SK-N-SH treated with all-trans-retinoic acid at 6 μM for 48 hours (cell line): ENCODE data around the gene SLC25A47.

Experiments
- ATAC-seq: fragments of 200-7000 bp; cut with Tn5 transposase; 3 replicates; pipeline ENCODE4 v1.9.1; 2020; ENCODE audit warnings: mild to moderate bottlenecking, moderate library complexity
- ARNTL ChIP-seq: fragments of 450-650 bp; formaldehyde crosslinking; IDR thresholded peaks from 2 replicates; pipeline ENCODE4 v1.5.0; 2020; ENCODE audit warnings: low read depth, mild to moderate bottlenecking, moderate library complexity, borderline replicate concordance
- BACH2 ChIP-seq: fragments of 250-450 bp; sonication (Bioruptor Pico); IDR thresholded peaks from 2 replicates; pipeline ENCODE4 v1.9.0; 2021; ENCODE audit warnings: mild to moderate bottlenecking, borderline replicate concordance
- CSDC2 ChIP-seq: fragments of 250-450 bp; sonication (Bioruptor Pico); IDR thresholded peaks from 2 replicates; pipeline ENCODE4 v1.5.0; 2020; ENCODE audit warnings: mild to moderate bottlenecking, moderate library complexity
- ESRRG ChIP-seq: fragments of 250-450 bp; sonication (Bioruptor Pico); IDR thresholded peaks from 2 replicates; pipeline ENCODE4 v1.6.1; 2021; ENCODE audit warnings: mild to moderate bottlenecking
- GLIS3 ChIP-seq: fragments of 250-450 bp; sonication (Bioruptor Pico); IDR thresholded peaks from 2 replicates; pipeline ENCODE4 v1.5.0; 2020; ENCODE audit warnings: mild to moderate bottlenecking, moderate library complexity
- ISL1 ChIP-seq: fragments of 250-450 bp; sonication (Bioruptor Pico); IDR thresholded peaks from 2 replicates; pipeline ENCODE4 v2.1.2; 2022; ENCODE audit warnings: mild to moderate bottlenecking, moderate library complexity
- PATZ1 ChIP-seq: fragments of 250-450 bp; sonication (Bioruptor Pico); IDR thresholded peaks from 2 replicates; pipeline ENCODE4 v1.8.0; 2020; ENCODE audit warnings: mild to moderate bottlenecking, moderate library complexity, borderline replicate concordance
- PPARA ChIP-seq: fragments of 250-450 bp; sonication (Bioruptor Pico); IDR thresholded peaks from 2 replicates; pipeline ENCODE4 v1.5.0; 2020; ENCODE audit warnings: mild to moderate bottlenecking, borderline replicate concordance
- RARB ChIP-seq: fragments of 250-450 bp; sonication (Bioruptor Pico); IDR thresholded peaks from 2 replicates; pipeline ENCODE4 v1.8.0; 2021; ENCODE audit warnings: mild to moderate bottlenecking, moderate library complexity
- SNAI2 ChIP-seq: fragments of 250-450 bp; sonication (Bioruptor Pico); IDR thresholded peaks from 2 replicates; pipeline ENCODE4 v1.5.0; 2020; ENCODE audit warnings: mild to moderate bottlenecking, moderate library complexity
- TCF4 ChIP-seq: fragments of 250-450 bp; sonication (Bioruptor Pico); IDR thresholded peaks from 2 replicates; pipeline ENCODE4 v1.8.0; 2021; ENCODE audit warnings: mild to moderate bottlenecking, moderate library complexity, borderline replicate concordance
- TOX ChIP-seq: fragments of 250-450 bp; sonication (Bioruptor Pico); IDR thresholded peaks from 2 replicates; pipeline ENCODE4 v1.8.0; 2021; ENCODE audit warnings: mild to moderate bottlenecking, moderate library complexity, borderline replicate concordance
- TSHZ2 ChIP-seq: fragments of 250-450 bp; sonication (Bioruptor Pico); IDR thresholded peaks from 2 replicates; pipeline ENCODE4 v1.5.0; 2020; ENCODE audit warnings: mild to moderate bottlenecking, moderate library complexity
- ZFP3 ChIP-seq: fragments of 250-450 bp; sonication (Bioruptor Pico); IDR thresholded peaks from 2 replicates; pipeline ENCODE4 v1.5.0; 2020; ENCODE audit warnings: mild to moderate bottlenecking, moderate library complexity
- ZFP30 ChIP-seq: fragments of 450-650 bp; formaldehyde crosslinking; IDR thresholded peaks from 2 replicates; pipeline ENCODE4 v1.5.0; 2022; ENCODE audit warnings: mild to moderate bottlenecking, moderate library complexity
- ZNF565 ChIP-seq: fragments of 450-650 bp; formaldehyde crosslinking; conservative IDR thresholded peaks from 2 replicates; pipeline ENCODE4 v1.5.0; 2020; ENCODE audit warnings: low read depth, mild to moderate bottlenecking, moderate library complexity
- ZNF70 ChIP-seq: fragments of 450-650 bp; formaldehyde crosslinking; IDR thresholded peaks from 2 replicates; pipeline ENCODE4 v1.5.0; 2020; ENCODE audit warnings: mild to moderate bottlenecking, moderate library complexity
- ZNF8 ChIP-seq: fragments of 450-650 bp; formaldehyde crosslinking; IDR thresholded peaks from 2 replicates; pipeline ENCODE4 v1.5.0; 2020; ENCODE audit warnings: mild to moderate bottlenecking, moderate library complexity
- TF ChIP-seq, protein P1 (sequence below): fragments of 250-450 bp; sonication (Bioruptor Pico); IDR thresholded peaks from 2 replicates; pipeline ENCODE4 v1.5.1; 2021; ENCODE audit warnings: mild to moderate bottlenecking, moderate library complexity
- TF ChIP-seq, protein P2 (sequence below): fragments of 250-450 bp; sonication (Bioruptor Pico); IDR thresholded peaks from 2 replicates; pipeline ENCODE4 v1.5.1; 2020; ENCODE audit warnings: low read depth, mild to moderate bottlenecking, moderate library complexity

SLC25A47 gene

GRCh38 chr14:100334904-100335303, 11.8 kb downstream of the SLC25A47 start (continued):
- TF ChIP-seq CSDC2 (CRISPR knock-in tag), result no peak
- TF ChIP-seq, protein P1, sequence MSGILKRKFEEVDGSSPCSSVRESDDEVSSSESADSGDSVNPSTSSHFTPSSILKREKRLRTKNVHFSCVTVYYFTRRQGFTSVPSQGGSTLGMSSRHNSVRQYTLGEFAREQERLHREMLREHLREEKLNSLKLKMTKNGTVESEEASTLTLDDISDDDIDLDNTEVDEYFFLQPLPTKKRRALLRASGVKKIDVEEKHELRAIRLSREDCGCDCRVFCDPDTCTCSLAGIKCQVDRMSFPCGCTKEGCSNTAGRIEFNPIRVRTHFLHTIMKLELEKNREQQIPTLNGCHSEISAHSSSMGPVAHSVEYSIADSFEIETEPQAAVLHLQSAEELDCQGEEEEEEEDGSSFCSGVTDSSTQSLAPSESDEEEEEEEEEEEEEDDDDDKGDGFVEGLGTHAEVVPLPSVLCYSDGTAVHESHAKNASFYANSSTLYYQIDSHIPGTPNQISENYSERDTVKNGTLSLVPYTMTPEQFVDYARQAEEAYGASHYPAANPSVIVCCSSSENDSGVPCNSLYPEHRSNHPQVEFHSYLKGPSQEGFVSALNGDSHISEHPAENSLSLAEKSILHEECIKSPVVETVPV (CRISPR knock-in tag), result no peak
- no peak for TF ChIP-seq BACH2
- TF ChIP-seq TOX (CRISPR knock-in tag), result no peak
- no peak for TF ChIP-seq ZFP30 (CRISPR knock-in tag)
- no peak for TF ChIP-seq ESRRG (CRISPR knock-in tag)
- TF ChIP-seq ZNF8 (CRISPR knock-in tag), result no peak
- no peak for TF ChIP-seq ISL1 (CRISPR knock-in tag)

GRCh38 chr14:100336618-100337530, 13.7 kb downstream of the SLC25A47 start:
- no peak for ATAC-seq

GRCh38 chr14:100339766-100340422, 16.8 kb downstream of the SLC25A47 start:
- ATAC-seq, result no peak
- TF ChIP-seq ZNF8 (CRISPR knock-in tag) (no peak), ISL1 (CRISPR knock-in tag) (no peak), ZNF70 (CRISPR knock-in tag) (no peak), ZNF565 (no peak), PATZ1 (CRISPR knock-in tag) (no peak), ZFP30 (CRISPR knock-in tag) (no peak), BACH2 (no peak), TSHZ2 (CRISPR knock-in tag) (no peak)

More at GRCh38 chr14:100336618-100337530, 13.7 kb downstream of the SLC25A47 start:
- no peak for TF ChIP-seq TCF4
- no peak for TF ChIP-seq RARB
- no peak for TF ChIP-seq ZNF8 (CRISPR knock-in tag)
- TF ChIP-seq, protein P1 (CRISPR knock-in tag), result no peak
- no peak for TF ChIP-seq SNAI2 (CRISPR knock-in tag)
- no peak for TF ChIP-seq ZNF565
- no peak for TF ChIP-seq GLIS3 (CRISPR knock-in tag)
- TF ChIP-seq, protein P2, sequence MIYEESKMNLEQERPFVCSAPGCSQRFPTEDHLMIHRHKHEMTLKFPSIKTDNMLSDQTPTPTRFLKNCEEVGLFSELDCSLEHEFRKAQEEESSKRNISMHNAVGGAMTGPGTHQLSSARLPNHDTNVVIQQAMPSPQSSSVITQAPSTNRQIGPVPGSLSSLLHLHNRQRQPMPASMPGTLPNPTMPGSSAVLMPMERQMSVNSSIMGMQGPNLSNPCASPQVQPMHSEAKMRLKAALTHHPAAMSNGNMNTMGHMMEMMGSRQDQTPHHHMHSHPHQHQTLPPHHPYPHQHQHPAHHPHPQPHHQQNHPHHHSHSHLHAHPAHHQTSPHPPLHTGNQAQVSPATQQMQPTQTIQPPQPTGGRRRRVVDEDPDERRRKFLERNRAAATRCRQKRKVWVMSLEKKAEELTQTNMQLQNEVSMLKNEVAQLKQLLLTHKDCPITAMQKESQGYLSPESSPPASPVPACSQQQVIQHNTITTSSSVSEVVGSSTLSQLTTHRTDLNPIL (CRISPR knock-in tag), result no peak
- no peak for TF ChIP-seq ISL1 (CRISPR knock-in tag)
- TF ChIP-seq ZFP3, result no peak
- TF ChIP-seq ESRRG (CRISPR knock-in tag), result no peak
- TF ChIP-seq ZNF70 (CRISPR knock-in tag), result no peak
- TF ChIP-seq ARNTL, result no peak
- no peak for TF ChIP-seq PPARA
- no peak for TF ChIP-seq TOX (CRISPR knock-in tag)
- no peak for TF ChIP-seq TSHZ2 (CRISPR knock-in tag)
- no peak for TF ChIP-seq BACH2
